KG1 (cell line): ENCODE measurements around the gene FOXP1.
A peak's percentile ranks its signal among the peaks of the same experiment; 100 is the strongest.

ENCODE experiments used
- DNase-seq: peaks from one replicate; lab custom pipeline; 2025; lab: John Stamatoyannopoulos, UW

FOXP1 gene

DNA sequence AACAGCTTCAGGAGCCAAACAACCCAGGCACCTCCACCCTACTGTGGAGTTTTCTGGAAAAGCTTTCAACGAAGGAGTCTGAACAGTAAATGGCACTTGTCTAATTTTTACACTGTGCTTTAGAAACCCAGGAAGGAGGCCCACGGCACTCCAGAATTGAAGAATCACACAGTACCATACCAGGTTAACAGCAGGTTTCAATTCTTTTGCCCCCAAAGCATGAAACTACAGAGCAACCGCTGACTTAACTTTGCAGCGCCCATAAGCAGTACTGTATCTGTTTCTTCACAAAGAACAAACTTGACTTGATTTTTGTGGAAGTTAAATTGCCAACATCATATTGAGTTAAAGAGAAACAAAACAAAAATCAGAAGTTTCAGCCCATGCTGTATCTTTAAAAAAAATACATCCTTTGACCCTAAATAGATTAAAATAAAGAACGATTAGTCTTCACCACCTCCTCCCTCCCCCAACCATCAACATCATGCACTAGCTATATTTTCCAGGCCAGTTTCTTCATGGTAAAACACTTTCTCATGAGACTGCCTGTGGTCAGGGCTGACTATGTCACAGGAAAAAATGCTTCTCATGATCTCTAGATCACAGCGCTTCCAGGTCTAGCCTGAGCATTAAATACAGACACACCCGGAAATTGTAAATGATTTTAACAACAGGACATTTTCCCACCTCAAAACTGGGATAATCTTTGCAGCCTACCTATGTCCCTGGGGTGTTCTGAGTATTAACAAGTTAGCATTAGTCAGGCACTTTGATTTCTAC lies 456.3 kb downstream of the FOXP1 start:
- no peak for DNase-seq

GRCh38 chr3:71125738-71126137 lies 457.8 kb downstream of the FOXP1 start:
- DNase-seq, result no peak

GRCh38 chr3:71124048-71124447 lies 459.5 kb downstream of the FOXP1 start:
- DNase-seq, result no peak

DNA sequence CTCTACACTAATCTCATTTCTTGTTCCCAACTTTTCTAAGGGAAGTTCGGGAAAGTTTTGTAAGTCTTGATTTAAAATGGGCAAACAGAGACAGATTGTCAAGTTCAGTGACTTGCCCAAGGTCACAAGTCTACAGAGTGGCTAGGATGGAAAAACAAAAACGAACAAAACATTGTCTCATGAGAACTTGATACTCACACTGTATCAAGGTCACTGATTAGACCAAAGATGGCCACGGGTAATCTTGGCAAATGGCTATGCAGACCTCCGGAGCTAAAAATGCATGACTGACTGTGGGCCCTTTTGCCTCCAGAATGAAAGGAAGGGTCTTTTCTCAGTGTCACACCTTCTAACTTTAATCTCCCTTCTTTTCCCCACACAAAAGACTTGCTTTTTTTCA lies 460.9 kb downstream of the FOXP1 start:
- no peak for DNase-seq

DNA sequence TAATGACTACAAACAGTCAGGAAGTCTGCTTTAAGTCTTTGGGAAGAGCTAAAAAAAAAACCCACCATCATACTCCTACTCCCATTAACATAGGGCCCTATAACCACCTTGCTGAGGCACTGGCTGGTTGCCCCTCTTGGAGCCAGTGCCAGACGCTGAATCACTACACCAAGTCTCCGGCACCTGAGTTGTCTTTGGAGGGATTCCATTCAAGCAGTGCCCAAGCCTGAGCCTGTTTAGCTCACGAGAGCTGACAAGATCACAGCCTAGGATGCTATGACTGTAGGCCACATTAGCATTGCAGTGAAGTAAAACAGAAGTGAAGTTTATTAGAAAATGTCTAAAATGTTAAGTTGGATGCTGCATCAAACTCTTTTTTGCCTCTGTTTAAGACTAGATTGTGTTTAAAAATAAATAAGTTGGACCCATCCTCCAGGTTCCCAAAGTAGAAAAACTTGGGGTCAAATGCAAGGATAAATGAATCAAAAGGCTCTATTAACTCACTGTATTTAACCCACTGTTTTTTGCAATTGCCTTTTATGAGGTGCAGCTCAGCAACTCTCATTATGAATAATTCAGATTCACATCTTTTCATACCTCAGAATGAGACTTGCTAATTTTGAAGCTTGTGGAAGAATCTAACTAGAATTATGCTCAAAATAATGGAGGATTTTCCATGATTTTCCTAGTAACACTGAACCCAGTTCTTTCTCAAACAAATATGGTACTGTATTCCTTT lies 461.9 kb downstream of the FOXP1 start:
- no peak for DNase-seq

GRCh38 chr3:71120012-71120411 lies 463.5 kb downstream of the FOXP1 start:
- DNase-seq, result no peak

- no peak for DNase-seq
Measured at GRCh38 chr3:71119171-71119570, 464.4 kb downstream of the FOXP1 start.

DNA sequence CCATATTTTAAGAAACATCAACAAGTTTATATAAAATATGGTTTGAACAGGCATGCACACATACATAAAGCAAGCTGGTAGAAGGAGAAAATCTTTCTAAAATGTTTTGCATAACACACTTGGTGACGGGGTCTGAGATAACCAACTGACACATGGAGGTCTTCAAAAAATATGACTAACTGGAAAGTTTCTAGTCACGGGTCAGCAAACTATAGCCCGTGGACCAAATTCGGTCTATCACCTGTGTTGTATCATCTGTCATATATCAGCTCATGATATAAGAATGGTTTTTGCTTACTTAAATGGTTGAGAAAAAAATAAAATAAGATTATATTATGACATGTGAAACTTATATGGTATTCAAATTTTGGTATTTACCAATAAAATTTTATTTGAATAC lies 465.1 kb downstream of the FOXP1 start:
- DNase-seq, result no peak

- DNase-seq, result no peak
Measured at GRCh38 chr3:71117572-71118247, 465.8 kb downstream of the FOXP1 start.

DNA sequence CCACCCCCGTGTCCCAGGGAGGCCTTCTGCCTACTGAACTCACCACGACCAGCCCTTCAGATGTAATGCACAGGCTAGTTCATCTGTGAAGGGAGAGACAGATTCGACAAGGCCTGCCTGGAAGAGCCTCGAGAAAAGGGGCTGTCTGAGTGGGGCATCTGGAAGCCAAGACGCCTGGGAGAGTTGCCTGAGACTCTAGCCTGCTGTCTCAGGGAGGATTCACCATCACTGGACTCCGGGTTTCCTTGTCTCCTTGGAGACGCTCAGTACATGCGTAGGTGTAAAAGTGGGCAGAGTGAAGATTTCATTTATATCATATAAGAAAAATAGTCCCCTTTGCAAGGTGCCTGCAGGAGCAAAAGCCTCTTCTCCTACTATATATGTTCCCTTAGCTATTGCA lies 468.9 kb downstream of the FOXP1 start:
- DNase-seq, result no peak

- DNase-seq, result no peak
Measured at GRCh38 chr3:71112576-71112975, 471.0 kb downstream of the FOXP1 start.

DNA sequence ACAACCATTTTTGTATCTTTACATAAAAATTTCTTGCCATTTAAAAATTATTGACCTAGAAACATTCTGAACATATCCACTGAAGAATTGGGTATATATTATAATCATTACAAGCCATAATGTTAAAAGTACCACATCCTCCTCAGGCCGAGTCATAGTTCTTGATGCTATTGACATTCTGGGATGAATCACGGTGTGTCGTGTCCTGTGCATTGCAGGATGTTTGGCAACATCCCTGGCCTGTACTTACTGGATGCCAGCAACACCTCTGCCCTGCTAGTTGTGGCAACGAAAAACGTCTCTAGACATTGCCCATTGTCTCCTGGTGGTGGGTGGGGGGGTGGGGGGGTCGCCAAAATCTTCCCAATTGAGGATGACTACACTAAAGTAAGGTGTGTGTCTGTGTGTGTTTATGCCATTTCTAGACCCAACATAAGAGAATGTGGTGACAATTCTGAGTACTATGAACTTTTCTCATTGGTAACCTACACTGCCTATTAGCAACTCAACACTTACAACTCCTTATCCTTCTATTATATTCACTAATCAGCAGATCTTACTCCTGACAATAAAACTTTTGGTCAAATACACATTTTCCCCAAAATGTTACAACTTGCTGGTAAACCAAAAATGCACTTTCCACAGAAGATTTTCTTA lies 471.6 kb downstream of the FOXP1 start:
- DNase-seq, result no peak

GRCh38 chr3:71110385-71111222 lies 472.9 kb downstream of the FOXP1 start:
- DNase-seq, result no peak

DNA sequence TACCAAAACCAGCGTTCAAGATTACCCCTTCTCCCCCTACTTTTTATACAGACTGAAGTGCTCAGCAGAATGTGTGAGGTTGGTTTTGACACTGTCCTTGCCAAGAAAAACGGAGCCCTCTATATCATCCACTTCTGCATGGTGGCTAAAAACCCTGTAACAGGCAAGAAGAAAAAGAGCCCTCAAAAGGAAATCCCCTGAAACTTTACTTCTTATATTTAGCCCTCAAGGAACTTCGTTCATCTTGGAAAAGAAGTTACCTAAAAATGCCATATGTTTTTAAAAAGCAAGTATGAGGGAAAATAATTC lies 473.6 kb downstream of the FOXP1 start:
- no peak for DNase-seq

- DNase-seq, result no peak
Measured at GRCh38 chr3:71109241-71109976, 474.1 kb downstream of the FOXP1 start.

GRCh38 chr3:71107926-71108325 lies 475.6 kb downstream of the FOXP1 start:
- DNase-seq, result no peak

DNA sequence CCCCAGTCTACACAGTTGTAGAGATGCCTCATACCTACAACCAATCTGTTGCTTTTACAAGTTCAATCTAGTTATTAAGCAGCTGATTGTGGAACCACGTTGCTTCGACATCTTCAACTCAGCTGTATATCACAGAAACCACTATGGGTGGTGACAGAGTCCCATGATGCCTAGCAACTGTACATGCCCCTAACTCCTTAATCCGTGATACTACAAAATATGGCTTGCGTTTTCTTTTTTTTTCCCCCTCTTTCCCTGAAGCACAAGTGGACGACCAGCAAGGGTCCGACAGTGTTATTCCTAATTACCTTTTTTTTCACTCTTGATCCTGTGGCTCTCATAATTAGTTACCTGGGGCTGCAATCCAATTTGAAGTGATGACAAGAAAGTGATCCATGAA lies 478.6 kb downstream of the FOXP1 start:
- no peak for DNase-seq

DNA sequence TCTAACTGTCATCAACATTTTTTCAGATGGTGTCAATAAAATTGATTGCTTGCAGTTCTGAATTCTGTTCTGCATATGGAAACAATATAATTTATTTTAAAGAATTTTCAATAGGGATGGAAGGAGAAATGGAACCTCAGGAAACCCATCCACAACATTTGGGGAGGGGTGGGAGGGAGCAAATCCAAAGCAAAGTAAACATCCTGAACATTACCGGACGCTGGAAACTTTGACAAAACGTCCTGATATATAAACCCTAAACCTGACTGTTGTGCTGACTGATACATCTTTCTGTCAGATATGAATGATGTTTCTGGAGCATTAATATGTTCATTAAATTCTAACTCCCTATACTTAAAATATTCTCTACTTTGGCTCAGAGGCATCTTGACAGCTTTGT lies 479.0 kb downstream of the FOXP1 start:
- DNase-seq, result no peak

- no peak for DNase-seq
Measured at GRCh38 chr3:71104121-71104541, 479.4 kb downstream of the FOXP1 start.

- DNase-seq, result peak; percentile 22
Measured at GRCh38 chr3:71103430-71103921, 480.1 kb downstream of the FOXP1 start.
